IMR-90 (cell line): ENCODE results near the gene MAGOH. TPM values are rescaled to one million over a fixed set of nuclear protein-coding genes. Genes with fewer than 3 reads are reported as not detected.

Source experiments
- ATAC-seq: fragments of 200-7000 bp; cut with Tn5 transposase; 2 replicates; pipeline ENCODE4 v1.9.1; 2020; ENCODE audit warnings: low read depth, mild to moderate bottlenecking, moderate library complexity
- BruUV-seq: library from RNA; stranded (reverse); fragments of 400-500 nt; replicated peaks from 2 replicates; lab custom pipeline; 2021; lab: Mats Ljungman, UMichigan
- CTCF ChIA-PET: fragments of 300-600 bp; formaldehyde crosslinking; extraction: SDS; loops from one replicate; lab custom pipeline; 2021; ENCODE audit warnings: antibody characterized with exemption; lab: Yijun Ruan, JAX
- POLR2A ChIA-PET: fragments of 300-600 bp; sonication (Branson Sonifier 250); formaldehyde crosslinking; loops from one replicate; lab custom pipeline; 2022; ENCODE audit warnings: antibody characterized with exemption; ENCODE audit not compliant: unreplicated experiment; lab: Charles Lee
- DNase-seq: peaks from one replicate; pipeline ENCODE4 v3.0.0; 2013
- H2AFZ ChIP-seq: replicated peaks from 2 replicates; pipeline ENCODE3; 2013; ENCODE audit warnings: low read length, mild to moderate bottlenecking; ENCODE audit not compliant: poor library complexity
- H2AK5ac ChIP-seq: 2 replicates; pipeline ENCODE4 v1.6.1; 2013; ENCODE audit warnings: low read depth, low read length, inconsistent platforms
- H2AK9ac ChIP-seq: replicated peaks from 2 replicates; pipeline ENCODE3; 2013; ENCODE audit warnings: mild to moderate bottlenecking, low read depth, low read length, moderate library complexity; ENCODE audit not compliant: poor library complexity
- H2BK120ac ChIP-seq: 2 replicates; pipeline ENCODE4 v1.6.1; 2013; ENCODE audit warnings: low read depth, low read length, inconsistent platforms
- H2BK15ac ChIP-seq: 3 replicates; pipeline ENCODE4 v1.6.1; 2013; ENCODE audit warnings: low read depth, low read length, inconsistent platforms
- H2BK20ac ChIP-seq: 2 replicates; pipeline ENCODE4 v1.6.1; 2013; ENCODE audit warnings: low read depth, mild to moderate bottlenecking, inconsistent platforms, low read length, moderate library complexity
- H2BK5ac ChIP-seq: 2 replicates; pipeline ENCODE4 v1.6.1; 2013; ENCODE audit warnings: mild to moderate bottlenecking, low read depth, low read length, inconsistent platforms; ENCODE audit not compliant: poor library complexity, severe bottlenecking
- H3K14ac ChIP-seq: replicated peaks from 2 replicates; pipeline ENCODE4 v1.6.1; 2013; ENCODE audit warnings: low read depth, low read length, inconsistent platforms
- H3K18ac ChIP-seq: 2 replicates; pipeline ENCODE4 v1.6.1; 2013; ENCODE audit warnings: low read depth, low read length, control low read depth
- H3K23ac ChIP-seq: 2 replicates; pipeline ENCODE4 v1.6.1; 2013; ENCODE audit warnings: low read depth, low read length, inconsistent platforms
- H3K27ac ChIP-seq: 2 replicates; pipeline ENCODE4 v1.5.1; 2013; ENCODE audit warnings: mild to moderate bottlenecking, control low read depth, low read length; ENCODE audit not compliant: insufficient read depth
- H3K27me3 ChIP-seq: 2 replicates; pipeline ENCODE4 v1.6.1; 2013; ENCODE audit warnings: low read length; ENCODE audit not compliant: control insufficient read depth, insufficient read depth
- H3K36me3 ChIP-seq: 2 replicates; pipeline ENCODE4 v1.6.1; 2013; ENCODE audit warnings: low read length, mixed read lengths; ENCODE audit not compliant: control insufficient read depth, insufficient read depth
- H3K4ac ChIP-seq: 2 replicates; pipeline ENCODE4 v1.6.1; 2013; ENCODE audit warnings: low read depth, low read length, inconsistent platforms
- H3K4me1 ChIP-seq: 2 replicates; pipeline ENCODE4 v1.6.1; 2013; ENCODE audit warnings: low read length, mixed read lengths; ENCODE audit not compliant: control insufficient read depth, insufficient read depth
- H3K4me2 ChIP-seq: 2 replicates; pipeline ENCODE4 v1.6.1; 2013; ENCODE audit warnings: low read depth, mild to moderate bottlenecking, control low read depth, low read length, moderate library complexity
- H3K4me3 ChIP-seq: 2 replicates; pipeline ENCODE4 v1.5.1; 2013; ENCODE audit warnings: low read depth, mild to moderate bottlenecking, control low read depth, low read length, moderate library complexity; ENCODE audit not compliant: insufficient read depth
- H3K56ac ChIP-seq: 2 replicates; pipeline ENCODE4 v1.6.1; 2013; ENCODE audit warnings: low read length, inconsistent platforms; ENCODE audit not compliant: insufficient read depth; ENCODE audit errors: extremely low read depth
- H3K79me1 ChIP-seq, 2 experiments: 2 replicates each; pipeline ENCODE4 v1.6.1; 2013; ENCODE audit warnings: low read length in 2 of 2, inconsistent platforms in 1 of 2, low read depth in 1 of 2
- H3K9ac ChIP-seq: 2 replicates; pipeline ENCODE4 v1.6.1; 2013; ENCODE audit warnings: low read depth, low read length, control low read depth
- H3K9me1 ChIP-seq: 2 replicates; pipeline ENCODE4 v1.6.1; 2013; ENCODE audit warnings: low read length, inconsistent platforms; ENCODE audit not compliant: insufficient read depth
- H3K9me3 ChIP-seq: 2 replicates; pipeline ENCODE4 v1.6.1; 2013; ENCODE audit warnings: low read length; ENCODE audit not compliant: control insufficient read depth, insufficient read depth
- H4K20me1 ChIP-seq: 2 replicates; pipeline ENCODE4 v1.6.1; 2013; ENCODE audit warnings: low read length, inconsistent platforms; ENCODE audit not compliant: insufficient read depth
- H4K5ac ChIP-seq: 2 replicates; pipeline ENCODE4 v1.6.1; 2013; ENCODE audit warnings: mild to moderate bottlenecking, low read depth, low read length, control low read depth
- H4K8ac ChIP-seq, 2 experiments: 2 replicates each; pipeline ENCODE4 v1.6.1; 2013; ENCODE audit warnings: low read depth in 2 of 2, low read length in 2 of 2, control low read depth in 1 of 2, inconsistent platforms in 1 of 2
- H4K91ac ChIP-seq: 2 replicates; pipeline ENCODE4 v1.6.1; 2013; ENCODE audit warnings: low read depth, low read length, inconsistent platforms; ENCODE audit not compliant: insufficient read depth
- MAFK ChIP-seq: IDR thresholded peaks from 2 replicates; pipeline ENCODE4 v1.6.1; 2012; ENCODE audit warnings: low read depth, low read length, improper control_type of control experiment
- RAD21 ChIP-seq: IDR thresholded peaks from 2 replicates; pipeline ENCODE4 v1.6.1; 2012; ENCODE audit warnings: low read length, improper control_type of control experiment
- RCOR1 ChIP-seq: IDR thresholded peaks from 2 replicates; pipeline ENCODE4 v1.6.1; 2012; ENCODE audit warnings: mild to moderate bottlenecking, low read length, improper control_type of control experiment; ENCODE audit not compliant: insufficient replicate concordance
- WGBS, 2 experiments: methylation state at CpG; one replicate each; pipeline versions ENCODE4 v1.1.5 to v1.1.7; 2013; ENCODE audit warnings: missing lambda C conversion rate in 2 of 2; ENCODE audit not compliant: insufficient read length in 1 of 2; ENCODE audit errors: extremely low coverage in 2 of 2; 5-methylcytosine and 5-hydroxymethylcytosine counted together
- dilution Hi-C: fragments of 300-500 bp; cut with HindIII; formaldehyde crosslinking; loops from one replicate; pipeline ENCODE4 v1.14.3; 2018; ENCODE audit warnings: low sequenced_read_pairs; ENCODE audit not compliant: unreplicated experiment
- in situ Hi-C: fragments of 300-500 bp; cut with MboI; formaldehyde crosslinking; loops from 3 replicates; pipeline ENCODE4 v1.14.3; 2019; ENCODE audit warnings: low sequenced_read_pairs, inconsistent platforms, mixed read lengths
- intact Hi-C: fragments of 100-400 bp; cut with micrococcal nuclease; formaldehyde crosslinking; loops from 2 replicates; pipeline ENCODE4 v1.10.0; 2022
- polyA plus RNA-seq, 3 experiments: library from polyadenylated mRNA; depleted of rRNA; stranded (reverse); fragments of >200 nt; gene quantifications; 2 replicates each; pipeline ENCODE4 v1.2.3, GENCODE V29; 2012; ENCODE audit warnings: low replicate concordance in 1 of 3
- total RNA-seq: library from RNA; depleted of rRNA; stranded (reverse); fragments of >200 nt; gene quantifications from 2 replicates; pipeline ENCODE4 v1.2.3, GENCODE V29; 2012

The MAGOH gene
- total and polyA plus RNA-seq, 2 of the 4 experiments (the other 2 are of a cell fraction), result 3.8 to 26.3 TPM

DNA sequence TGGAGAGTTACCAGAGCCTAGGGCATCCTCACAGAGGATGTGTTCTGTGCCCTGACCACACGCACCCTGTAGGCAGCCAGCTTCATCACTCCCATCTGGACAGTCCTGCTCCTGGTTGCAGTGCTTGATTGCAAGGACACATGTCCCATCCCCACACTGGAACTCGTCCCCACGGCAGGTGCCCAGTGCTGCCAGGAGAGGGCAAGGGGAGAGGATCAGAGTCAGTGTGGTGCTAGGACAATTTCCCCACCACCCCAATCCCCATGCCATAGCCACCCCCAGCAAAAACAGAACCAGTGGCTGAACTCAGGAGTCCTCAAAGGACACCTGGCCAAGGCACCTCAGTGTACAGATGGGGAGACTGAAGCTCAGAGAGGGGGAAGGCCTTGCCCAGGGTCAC is 37.2 kb upstream of the MAGOH start:
- TF ChIP-seq MAFK, result no peak
- no peak for TF ChIP-seq RCOR1
- no peak for TF ChIP-seq RAD21
- H4K20me1 ChIP-seq, result no peaks in the 10 kb centered on the region

More for the DNA sequence above, 37.2 kb upstream of the MAGOH start:
- ATAC-seq, result no peak
- Histone ChIP-seq H4K8ac (no peak overlapping the region), H2BK20ac (no peak overlapping the region), H3K9me3 (no peaks in the 10 kb centered on the region), H2BK5ac (no peak overlapping the region), H3K27ac (no peak overlapping the region), H3K4me2 (no peak overlapping the region), H2BK15ac (no peak overlapping the region), H2BK120ac (no peak overlapping the region), H3K27me3 (no peaks in the 10 kb centered on the region), H3K18ac (no peak overlapping the region), H2AFZ (no peak overlapping the region), H3K4ac (no peak overlapping the region), H4K5ac (no peak overlapping the region), H3K9me1 (no peaks in the 10 kb centered on the region), H3K36me3 (peaks cover 3% of the 10 kb centered on the region; the same call in 1 of the 2 replicates), H2AK5ac (no peak overlapping the region), H3K79me1 (no peaks in the 10 kb centered on the region), H2AK9ac (no peak overlapping the region), H3K14ac (no peak overlapping the region), H4K91ac (no peak overlapping the region), H3K4me1 (no peaks in the 10 kb centered on the region), H3K23ac (no peak overlapping the region), H3K56ac (no peak overlapping the region), H3K9ac (no peak overlapping the region), H3K4me3 (no peak overlapping the region)
- CTCF ChIA-PET, result interaction anchor here (2.3 kb wide), 1 partner anchor 118 kb away, joined by 6 read pairs; no protein-coding TSS in a partner anchor
- DNase-seq, result no peak
- intact Hi-C loops, result no loop called here
- WGBS, 2 experiments, result 100% methylated on average over 1 of the region's 3 CpGs; no CpG with 5 or more reads in 1 of the 2 experiments
- BruUV-seq, result no TSS peak
- POLR2A ChIA-PET, result no interaction called here
- in situ Hi-C loops, result loop anchor here (5.0 kb wide), 2 partner anchors 117 to 197 kb away; no protein-coding TSS in a partner anchor
- dilution Hi-C loops, result no loop called here
